WTC11 (cell line): Measurements from ENCODE around the gene CNPY1.

Source experiments
- ESRRA ChIP-seq: sonication (generic); formaldehyde crosslinking; IDR thresholded peaks from 2 replicates; pipeline ENCODE4 v1.8.1; 2022; ENCODE audit warnings: mild to moderate bottlenecking, missing genetic modification reagents, borderline replicate concordance
- JAZF1 ChIP-seq: fragments of 250-450 bp; sonication (Bioruptor Pico); IDR thresholded peaks from 2 replicates; pipeline ENCODE4 v1.9.0; 2021; ENCODE audit warnings: moderate library complexity, mild to moderate bottlenecking, inconsistent platforms
- KAT7 ChIP-seq: sonication (generic); formaldehyde crosslinking; IDR thresholded peaks from 2 replicates; pipeline ENCODE4 v1.8.1; 2023; ENCODE audit warnings: missing genetic modification reagents, mild to moderate bottlenecking, borderline replicate concordance
- TF ChIP-seq, protein P1 (sequence below): sonication (generic); formaldehyde crosslinking; IDR thresholded peaks from 2 replicates; pipeline ENCODE4 v1.8.1; 2022; ENCODE audit warnings: low read depth, mild to moderate bottlenecking, moderate library complexity, missing genetic modification reagents, borderline replicate concordance
- TF ChIP-seq, protein P2 (sequence below): sonication (generic); formaldehyde crosslinking; IDR thresholded peaks from 2 replicates; pipeline ENCODE4 v1.8.1; 2023; ENCODE audit warnings: mild to moderate bottlenecking, missing genetic modification reagents, moderate library complexity
- TF ChIP-seq, protein P3 (sequence below): fragments of 200-600 bp; IDR thresholded peaks from 2 replicates; pipeline ENCODE4 v1.8.0; 2022; ENCODE audit warnings: antibody characterized with exemption
- TF ChIP-seq, protein P4 (sequence below): sonication (generic); formaldehyde crosslinking; IDR thresholded peaks from 2 replicates; pipeline ENCODE4 v1.8.1; 2023; ENCODE audit warnings: mild to moderate bottlenecking, missing genetic modification reagents

DNA sequence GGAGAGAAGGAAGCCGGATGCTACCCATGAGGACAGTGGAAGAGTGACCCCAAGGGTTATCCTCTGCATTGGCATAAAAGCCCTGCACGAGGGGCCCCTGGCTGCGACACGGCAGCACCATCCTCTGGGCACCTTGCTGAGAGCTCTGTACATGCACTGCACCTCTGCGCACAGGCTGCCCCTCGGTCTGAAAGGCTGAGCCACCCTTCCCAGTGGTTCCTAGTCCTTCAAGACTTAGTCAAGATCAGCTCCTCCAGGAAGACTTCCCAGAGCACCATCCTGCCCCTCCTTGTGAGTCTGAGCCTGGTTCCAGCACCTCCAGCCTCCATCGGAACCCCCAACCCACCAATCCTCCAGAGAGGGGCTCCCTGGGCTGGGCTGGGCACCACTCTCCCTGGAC is 37.9 kb upstream of the CNPY1 start:
- TF ChIP-seq JAZF1 (CRISPR knock-in tag), result no peak
- TF ChIP-seq, protein P1, sequence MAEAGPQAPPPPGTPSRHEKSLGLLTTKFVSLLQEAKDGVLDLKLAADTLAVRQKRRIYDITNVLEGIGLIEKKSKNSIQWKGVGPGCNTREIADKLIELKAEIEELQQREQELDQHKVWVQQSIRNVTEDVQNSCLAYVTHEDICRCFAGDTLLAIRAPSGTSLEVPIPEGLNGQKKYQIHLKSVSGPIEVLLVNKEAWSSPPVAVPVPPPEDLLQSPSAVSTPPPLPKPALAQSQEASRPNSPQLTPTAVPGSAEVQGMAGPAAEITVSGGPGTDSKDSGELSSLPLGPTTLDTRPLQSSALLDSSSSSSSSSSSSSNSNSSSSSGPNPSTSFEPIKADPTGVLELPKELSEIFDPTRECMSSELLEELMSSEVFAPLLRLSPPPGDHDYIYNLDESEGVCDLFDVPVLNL (CRISPR knock-in tag), result no peak
- TF ChIP-seq, protein P2, sequence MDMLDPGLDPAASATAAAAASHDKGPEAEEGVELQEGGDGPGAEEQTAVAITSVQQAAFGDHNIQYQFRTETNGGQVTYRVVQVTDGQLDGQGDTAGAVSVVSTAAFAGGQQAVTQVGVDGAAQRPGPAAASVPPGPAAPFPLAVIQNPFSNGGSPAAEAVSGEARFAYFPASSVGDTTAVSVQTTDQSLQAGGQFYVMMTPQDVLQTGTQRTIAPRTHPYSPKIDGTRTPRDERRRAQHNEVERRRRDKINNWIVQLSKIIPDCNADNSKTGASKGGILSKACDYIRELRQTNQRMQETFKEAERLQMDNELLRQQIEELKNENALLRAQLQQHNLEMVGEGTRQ (CRISPR knock-in tag), result no peak
- TF ChIP-seq, protein P3, sequence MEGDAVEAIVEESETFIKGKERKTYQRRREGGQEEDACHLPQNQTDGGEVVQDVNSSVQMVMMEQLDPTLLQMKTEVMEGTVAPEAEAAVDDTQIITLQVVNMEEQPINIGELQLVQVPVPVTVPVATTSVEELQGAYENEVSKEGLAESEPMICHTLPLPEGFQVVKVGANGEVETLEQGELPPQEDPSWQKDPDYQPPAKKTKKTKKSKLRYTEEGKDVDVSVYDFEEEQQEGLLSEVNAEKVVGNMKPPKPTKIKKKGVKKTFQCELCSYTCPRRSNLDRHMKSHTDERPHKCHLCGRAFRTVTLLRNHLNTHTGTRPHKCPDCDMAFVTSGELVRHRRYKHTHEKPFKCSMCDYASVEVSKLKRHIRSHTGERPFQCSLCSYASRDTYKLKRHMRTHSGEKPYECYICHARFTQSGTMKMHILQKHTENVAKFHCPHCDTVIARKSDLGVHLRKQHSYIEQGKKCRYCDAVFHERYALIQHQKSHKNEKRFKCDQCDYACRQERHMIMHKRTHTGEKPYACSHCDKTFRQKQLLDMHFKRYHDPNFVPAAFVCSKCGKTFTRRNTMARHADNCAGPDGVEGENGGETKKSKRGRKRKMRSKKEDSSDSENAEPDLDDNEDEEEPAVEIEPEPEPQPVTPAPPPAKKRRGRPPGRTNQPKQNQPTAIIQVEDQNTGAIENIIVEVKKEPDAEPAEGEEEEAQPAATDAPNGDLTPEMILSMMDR, result no peak
- TF ChIP-seq KAT7 (CRISPR knock-in tag), result no peak
- no peak for TF ChIP-seq ESRRA
- TF ChIP-seq, protein P4, sequence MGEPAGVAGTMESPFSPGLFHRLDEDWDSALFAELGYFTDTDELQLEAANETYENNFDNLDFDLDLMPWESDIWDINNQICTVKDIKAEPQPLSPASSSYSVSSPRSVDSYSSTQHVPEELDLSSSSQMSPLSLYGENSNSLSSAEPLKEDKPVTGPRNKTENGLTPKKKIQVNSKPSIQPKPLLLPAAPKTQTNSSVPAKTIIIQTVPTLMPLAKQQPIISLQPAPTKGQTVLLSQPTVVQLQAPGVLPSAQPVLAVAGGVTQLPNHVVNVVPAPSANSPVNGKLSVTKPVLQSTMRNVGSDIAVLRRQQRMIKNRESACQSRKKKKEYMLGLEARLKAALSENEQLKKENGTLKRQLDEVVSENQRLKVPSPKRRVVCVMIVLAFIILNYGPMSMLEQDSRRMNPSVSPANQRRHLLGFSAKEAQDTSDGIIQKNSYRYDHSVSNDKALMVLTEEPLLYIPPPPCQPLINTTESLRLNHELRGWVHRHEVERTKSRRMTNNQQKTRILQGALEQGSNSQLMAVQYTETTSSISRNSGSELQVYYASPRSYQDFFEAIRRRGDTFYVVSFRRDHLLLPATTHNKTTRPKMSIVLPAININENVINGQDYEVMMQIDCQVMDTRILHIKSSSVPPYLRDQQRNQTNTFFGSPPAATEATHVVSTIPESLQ (CRISPR knock-in tag), result no peak
